Tibial nerve (tissue), 4 donors: Measurements from ENCODE around the gene PNRC1. TPM values are rescaled to one million over a fixed set of nuclear protein-coding genes. Genes with fewer than 3 reads are reported as not detected.
A peak's percentile ranks its signal among the peaks of the same experiment; 100 is the strongest.

Experiments used
- DNase-seq, 2 donors: peaks; one replicate each; pipeline ENCODE4 v3.0.0-alpha.2; 2019; ENCODE audit warnings: low spot score in 2 of 2
- H3K27ac ChIP-seq, 4 donors: fragments of 200-600 bp; sonication (generic) in 3 of 4; one replicate each; pipeline ENCODE4 v1.5.1; 2017 to 2019; ENCODE audit warnings: mild to moderate bottlenecking in 1 of 4
- H3K27me3 ChIP-seq, 2 donors: fragments of 200-600 bp; sonication (generic) in 1 of 2; one replicate each; pipeline versions ENCODE4 v1.5.1 to v1.6.0; 2017 to 2019
- H3K36me3 ChIP-seq, 3 donors: fragments of 200-600 bp; sonication (generic); one replicate each; pipeline ENCODE4 v1.5.1; 2018 to 2019
- H3K4me1 ChIP-seq, 4 donors: fragments of 200-600 bp; sonication (generic) in 3 of 4; one replicate each; pipeline ENCODE4 v1.5.1; 2017 to 2019
- H3K4me3 ChIP-seq, 4 donors: fragments of 200-600 bp; sonication (generic) in 3 of 4; one replicate each; pipeline ENCODE4 v1.5.1; 2017 to 2019; ENCODE audit warnings: mild to moderate bottlenecking in 1 of 4, moderate library complexity in 1 of 4
- H3K9me3 ChIP-seq, 4 donors: fragments of 200-600 bp; sonication (generic) in 3 of 4; one replicate each; pipeline ENCODE4 v1.5.1; 2017 to 2019
- CTCF ChIP-seq, 5 experiments: fragments of 200-600 bp in 3 of 5; fragments of 450-650 bp in 2 of 5; sonication (generic) in 3 of 5; IDR thresholded peaks; one replicate each; pipeline ENCODE4 v1.5.1; 2016 to 2019; ENCODE audit warnings: antibody characterized with exemption in 5 of 5, mild to moderate bottlenecking in 3 of 5, moderate library complexity in 2 of 5
- EP300 ChIP-seq, 2 donors: sonication (generic); formaldehyde crosslinking; IDR thresholded peaks; one replicate each; pipeline ENCODE4 v1.6.1; 2017; ENCODE audit warnings: antibody characterized with exemption in 2 of 2, mild to moderate bottlenecking in 1 of 2
- POLR2A ChIP-seq, 2 donors: fragments of 450-650 bp; IDR thresholded peaks; one replicate each; pipeline ENCODE4 v1.6.1; 2017; ENCODE audit warnings: antibody characterized with exemption in 2 of 2, mild to moderate bottlenecking in 2 of 2, moderate library complexity in 2 of 2
- WGBS, 2 donors: methylation state at CpG; one replicate each; pipeline ENCODE4 v1.1.5; 2018; 5-methylcytosine and 5-hydroxymethylcytosine counted together
- total RNA-seq, 4 donors: library from RNA; depleted of rRNA; stranded (reverse); fragments of >200 nt; gene quantifications; one replicate each; pipeline ENCODE4 v1.1.0, GENCODE V29; 2016

Gene PNRC1
- total RNA-seq, 4 donors from 2014 or later, result 220 to 264 (median 247) TPM

DNA sequence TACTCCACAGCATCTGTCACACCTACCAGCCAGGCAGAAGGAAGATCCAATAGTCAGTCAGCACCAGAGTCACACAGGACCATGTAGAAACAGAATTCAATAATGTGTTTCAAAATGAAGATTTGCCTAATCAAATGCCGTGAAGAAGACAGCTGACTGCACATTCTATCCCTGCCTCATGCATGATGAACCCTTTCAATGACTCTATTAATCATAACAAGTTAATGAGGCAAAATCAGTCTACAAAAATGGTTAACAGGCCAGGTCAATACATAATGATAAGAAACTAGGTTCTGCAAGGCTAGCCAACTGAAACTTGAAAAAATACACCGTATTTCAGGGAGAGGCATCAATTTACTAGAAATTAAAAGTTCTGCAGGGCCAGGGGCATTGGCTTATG lies 6.7 kb upstream of the PNRC1 start:
- 90 to 91% methylated on average over 2 of the region's 2 CpGs for WGBS, 2 donors
- H3K27me3 ChIP-seq, result no peaks in the 10 kb centered on the region
- peaks cover 0 to 17% (median 6%) of the 10 kb centered on the region in 4 donors for H3K4me1 ChIP-seq
- no peaks in the 10 kb centered on the region for H3K9me3 ChIP-seq
- H3K36me3 ChIP-seq, result no peaks in the 10 kb centered on the region
- H3K4me3 ChIP-seq, result no peak overlapping the region
- no peak for DNase-seq
- TF ChIP-seq CTCF (IDR thresholded peaks at IDR 0.05) (no peak), POLR2A (IDR thresholded peaks at IDR 0.05) (no peak), EP300 (IDR thresholded peaks at IDR 0.05) (no peak)
- H3K27ac ChIP-seq, result no peak overlapping the region

- WGBS, 2 donors, result 0% methylated on average over 20 of the region's 20 CpGs
- TF ChIP-seq CTCF (IDR thresholded peaks at IDR 0.05) (no peak), EP300 (IDR thresholded peaks at IDR 0.05) (peak; percentile 26 to 70)
These were observed 878 bp upstream of the PNRC1 start for GRCh38 chr6:89079511-89080234.

GRCh38 chr6:89081129-89081422 lies 525 bp downstream of the PNRC1 start:
- TF ChIP-seq POLR2A (IDR thresholded peaks at IDR 0.05) (no peak), CTCF (IDR thresholded peaks at IDR 0.05) (no peak), EP300 (IDR thresholded peaks at IDR 0.05) (no peak)
- H3K27me3 ChIP-seq, result no peaks in the 10 kb centered on the region
- peaks cover 0 to 28% (median 0%) of the 10 kb centered on the region in 3 donors for H3K36me3 ChIP-seq
- no peaks in the 10 kb centered on the region for H3K9me3 ChIP-seq
- peak overlapping the region; percentile 100 for H3K27ac ChIP-seq
- WGBS, 2 donors, result 0% methylated on average over 20 to 25 of the region's 36 CpGs
- H3K4me3 ChIP-seq, result peak overlapping the region; percentile 83 to 100 (median 92)
- H3K4me1 ChIP-seq, result peaks cover 0 to 42% (median 18%) of the 10 kb centered on the region in 4 donors
- DNase-seq, result no peak

More at GRCh38 chr6:89079511-89080234, 878 bp upstream of the PNRC1 start:
- Histone ChIP-seq H3K9me3 (no peaks in the 10 kb centered on the region), H3K36me3 (peaks cover 0 to 14% (median 0%) of the 10 kb centered on the region in 3 donors), H3K27me3 (no peaks in the 10 kb centered on the region), H3K4me1 (peaks cover 0 to 28% (median 6%) of the 10 kb centered on the region in 4 donors), H3K27ac (peak overlapping the region; percentile 100), H3K4me3 (peak overlapping the region; percentile 64 to 100 (median 85))
- peak; percentile 27 to 52 for DNase-seq

DNA sequence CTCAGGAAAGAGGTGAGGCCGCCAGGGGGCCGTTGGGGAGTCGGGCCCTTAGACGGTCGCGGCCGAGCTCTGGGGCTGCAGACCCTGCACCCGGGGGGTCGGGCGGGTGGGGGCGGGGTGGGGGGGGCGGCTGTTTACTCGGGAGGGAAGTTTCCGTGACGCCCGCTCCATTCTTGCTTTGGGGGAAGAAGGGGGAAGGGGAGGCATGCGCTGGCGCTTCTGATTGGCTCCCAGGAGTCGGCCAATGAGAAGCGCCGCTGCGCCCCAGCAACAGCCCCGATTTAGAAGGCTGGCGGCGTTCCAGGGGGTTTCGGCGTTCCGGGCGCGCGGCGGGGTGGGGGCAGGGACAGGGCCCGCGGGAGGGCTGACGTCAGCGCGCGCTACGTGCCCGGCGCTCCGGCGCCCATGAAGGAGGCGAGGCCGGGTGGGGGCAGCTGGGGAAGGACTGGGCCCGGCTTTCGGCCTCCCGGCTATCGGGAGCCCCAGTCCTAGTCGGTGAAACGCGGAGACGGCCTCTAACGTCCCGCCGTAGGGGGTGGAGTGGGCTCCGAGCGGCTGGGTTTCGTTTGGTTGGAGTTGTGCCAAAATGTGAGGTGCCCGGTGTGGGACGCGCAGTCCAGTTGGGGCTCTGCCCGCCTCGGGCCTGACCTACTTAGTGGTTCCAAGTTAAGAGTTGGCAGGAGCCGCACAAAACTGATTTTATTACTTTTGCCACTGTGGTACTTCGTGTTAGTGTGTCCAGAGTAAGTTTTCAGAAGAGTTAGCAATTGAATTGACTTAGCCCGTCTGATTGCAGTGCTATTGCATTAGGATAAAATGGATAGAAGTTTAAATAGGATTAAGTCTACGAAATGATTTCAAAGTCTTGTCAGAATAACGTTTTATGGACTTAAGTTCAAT lies 1.1 kb downstream of the PNRC1 start:
- H3K4me1 ChIP-seq, result peaks cover 0 to 48% (median 19%) of the 10 kb centered on the region in 4 donors

More for the DNA sequence above, 1.1 kb downstream of the PNRC1 start:
- DNase-seq, result peak; percentile 99 to 100
- no peaks in the 10 kb centered on the region for H3K27me3 ChIP-seq
- H3K4me3 ChIP-seq, result peak overlapping the region; percentile 83 to 100 (median 92)
- H3K9me3 ChIP-seq, result no peaks in the 10 kb centered on the region
- H3K27ac ChIP-seq, result peak overlapping the region; percentile 100
- TF ChIP-seq EP300 (IDR thresholded peaks at IDR 0.05), result peak; percentile 48 to 97
- peak in 1 of 5 experiments; percentile 9 for TF ChIP-seq CTCF (IDR thresholded peaks at IDR 0.05)
- TF ChIP-seq POLR2A (IDR thresholded peaks at IDR 0.05), result peak; percentile 76 to 92
- H3K36me3 ChIP-seq, result peaks cover 0 to 32% (median 0%) of the 10 kb centered on the region in 3 donors
- 0% methylated on average over 28 to 38 of the region's 69 CpGs for whole genome bisulfite sequencing, 2 donors
